Choroid plexus epithelial cell (primary cell): Measurements from ENCODE around the gene HAGHL.
A peak's percentile ranks its signal among the peaks of the same experiment; 100 is the strongest.

ENCODE experiments used
- DNase-seq: peaks from one replicate; pipeline ENCODE4 v3.0.0-alpha.2; 2010; ENCODE audit warnings: low read depth
- H3K4me3 ChIP-seq: 2 replicates; pipeline ENCODE4 v1.5.1; 2011; ENCODE audit warnings: low read depth, mild to moderate bottlenecking, control low read depth, low read length, moderate library complexity
- TF ChIP-seq, protein P1 (sequence below): conservative IDR thresholded peaks from 2 replicates; pipeline ENCODE4 v1.5.1; 2011; ENCODE audit warnings: low read depth, mild to moderate bottlenecking, control low read depth, inconsistent platforms, low read length, moderate library complexity

The HAGHL gene

DNA sequence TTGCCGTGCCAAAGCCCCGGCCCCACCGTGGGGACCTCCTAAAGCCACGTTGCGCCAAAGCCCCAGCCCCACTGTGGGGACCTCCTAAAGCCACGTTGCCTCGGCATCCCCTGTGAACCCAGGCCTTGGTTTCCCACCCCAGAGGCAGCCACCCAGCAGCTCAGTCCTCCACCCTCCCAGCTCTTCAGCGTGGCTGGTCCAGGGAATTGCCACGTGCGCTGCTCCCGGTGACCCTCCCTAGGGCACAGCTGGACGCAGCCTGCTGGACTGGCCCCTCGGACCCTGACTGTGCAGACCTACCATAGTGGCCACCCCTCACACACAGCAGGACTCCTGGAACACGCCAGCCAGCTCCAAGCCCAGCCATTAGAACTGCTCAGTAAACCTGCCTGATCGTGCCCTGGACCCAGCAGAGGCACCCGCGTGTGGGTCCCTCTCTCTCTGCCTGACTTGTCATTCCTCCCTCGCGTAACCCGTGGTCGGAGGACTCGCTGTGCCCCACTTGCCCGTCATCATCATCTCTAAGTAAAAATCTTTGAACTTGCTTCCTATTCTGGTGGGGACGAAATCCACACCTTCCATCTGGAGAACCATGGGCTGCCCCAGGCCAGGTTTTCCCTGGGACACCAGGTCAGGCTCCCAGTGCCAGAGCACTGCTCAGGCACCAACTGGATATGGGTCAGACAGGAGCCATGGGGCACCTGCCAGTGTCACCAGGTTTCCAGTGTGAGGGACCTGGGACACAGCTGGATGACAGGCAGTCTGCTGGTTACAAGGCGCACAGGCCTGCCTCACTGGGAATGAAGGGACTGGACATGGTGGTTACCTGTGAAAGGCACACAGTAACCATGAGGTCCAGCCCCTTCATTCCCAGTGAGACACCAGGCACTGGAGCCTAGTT, 8.3 kb downstream of the HAGHL start:
- no peak for DNase-seq
- no peak overlapping the region for H3K4me3 ChIP-seq
- TF ChIP-seq, protein P1, sequence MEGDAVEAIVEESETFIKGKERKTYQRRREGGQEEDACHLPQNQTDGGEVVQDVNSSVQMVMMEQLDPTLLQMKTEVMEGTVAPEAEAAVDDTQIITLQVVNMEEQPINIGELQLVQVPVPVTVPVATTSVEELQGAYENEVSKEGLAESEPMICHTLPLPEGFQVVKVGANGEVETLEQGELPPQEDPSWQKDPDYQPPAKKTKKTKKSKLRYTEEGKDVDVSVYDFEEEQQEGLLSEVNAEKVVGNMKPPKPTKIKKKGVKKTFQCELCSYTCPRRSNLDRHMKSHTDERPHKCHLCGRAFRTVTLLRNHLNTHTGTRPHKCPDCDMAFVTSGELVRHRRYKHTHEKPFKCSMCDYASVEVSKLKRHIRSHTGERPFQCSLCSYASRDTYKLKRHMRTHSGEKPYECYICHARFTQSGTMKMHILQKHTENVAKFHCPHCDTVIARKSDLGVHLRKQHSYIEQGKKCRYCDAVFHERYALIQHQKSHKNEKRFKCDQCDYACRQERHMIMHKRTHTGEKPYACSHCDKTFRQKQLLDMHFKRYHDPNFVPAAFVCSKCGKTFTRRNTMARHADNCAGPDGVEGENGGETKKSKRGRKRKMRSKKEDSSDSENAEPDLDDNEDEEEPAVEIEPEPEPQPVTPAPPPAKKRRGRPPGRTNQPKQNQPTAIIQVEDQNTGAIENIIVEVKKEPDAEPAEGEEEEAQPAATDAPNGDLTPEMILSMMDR = no peak

DNA sequence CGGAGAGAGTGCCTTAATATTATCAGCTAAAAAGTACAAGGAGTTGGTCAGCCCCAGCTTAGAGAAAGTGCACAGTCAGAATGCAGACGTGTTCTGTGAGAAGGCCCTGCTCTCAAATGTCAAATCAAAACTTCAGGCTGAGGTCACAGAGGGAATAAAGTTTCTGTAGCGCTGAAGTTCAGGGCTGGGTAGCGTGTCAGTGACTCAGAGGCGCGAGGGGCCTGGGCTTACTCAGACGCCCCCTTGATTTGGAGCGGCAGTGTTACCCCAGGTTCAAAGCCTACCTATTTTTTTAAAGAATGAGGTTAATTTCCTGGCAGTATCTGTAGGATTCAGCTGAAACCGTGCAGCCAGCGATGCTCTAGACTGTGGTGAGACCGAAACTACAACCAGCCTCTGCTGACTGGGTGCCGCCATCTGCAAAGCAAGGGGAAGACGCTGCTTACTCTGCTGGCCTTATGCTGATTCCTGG, 9.1 kb downstream of the HAGHL start:
- no peak for DNase-seq
- no peak overlapping the region for H3K4me3 ChIP-seq
- TF ChIP-seq, protein P1 = no peak

DNA sequence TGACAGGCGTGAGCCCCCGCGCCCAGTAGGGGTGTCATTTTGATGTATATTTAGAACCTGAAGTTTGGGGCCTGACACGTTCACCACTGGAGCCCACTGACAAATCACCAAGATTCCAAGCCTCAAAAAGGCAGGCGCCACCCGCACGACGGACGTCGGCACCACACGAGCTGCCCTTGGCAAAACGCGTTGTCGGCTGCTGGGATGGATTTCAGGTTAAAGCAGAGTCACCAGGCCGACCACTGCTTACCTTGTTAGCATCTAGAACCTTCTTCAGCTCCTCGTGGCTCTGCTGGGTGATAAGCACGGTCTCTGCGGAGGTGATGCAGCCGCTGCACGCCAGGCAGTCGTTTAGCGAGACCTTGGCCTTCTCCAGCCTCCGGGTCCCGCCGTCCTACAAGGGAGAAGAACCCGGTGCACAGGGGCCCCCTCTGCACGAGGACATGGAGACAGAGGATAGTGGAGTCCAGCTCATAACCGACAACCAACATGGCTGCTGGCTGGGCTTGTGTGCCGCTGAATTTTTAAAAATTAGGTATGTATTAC, 10.1 kb downstream of the HAGHL start:
- no peak for DNase-seq
- H3K4me3 ChIP-seq = no peak overlapping the region
- TF ChIP-seq, protein P1 = no peak

DNA sequence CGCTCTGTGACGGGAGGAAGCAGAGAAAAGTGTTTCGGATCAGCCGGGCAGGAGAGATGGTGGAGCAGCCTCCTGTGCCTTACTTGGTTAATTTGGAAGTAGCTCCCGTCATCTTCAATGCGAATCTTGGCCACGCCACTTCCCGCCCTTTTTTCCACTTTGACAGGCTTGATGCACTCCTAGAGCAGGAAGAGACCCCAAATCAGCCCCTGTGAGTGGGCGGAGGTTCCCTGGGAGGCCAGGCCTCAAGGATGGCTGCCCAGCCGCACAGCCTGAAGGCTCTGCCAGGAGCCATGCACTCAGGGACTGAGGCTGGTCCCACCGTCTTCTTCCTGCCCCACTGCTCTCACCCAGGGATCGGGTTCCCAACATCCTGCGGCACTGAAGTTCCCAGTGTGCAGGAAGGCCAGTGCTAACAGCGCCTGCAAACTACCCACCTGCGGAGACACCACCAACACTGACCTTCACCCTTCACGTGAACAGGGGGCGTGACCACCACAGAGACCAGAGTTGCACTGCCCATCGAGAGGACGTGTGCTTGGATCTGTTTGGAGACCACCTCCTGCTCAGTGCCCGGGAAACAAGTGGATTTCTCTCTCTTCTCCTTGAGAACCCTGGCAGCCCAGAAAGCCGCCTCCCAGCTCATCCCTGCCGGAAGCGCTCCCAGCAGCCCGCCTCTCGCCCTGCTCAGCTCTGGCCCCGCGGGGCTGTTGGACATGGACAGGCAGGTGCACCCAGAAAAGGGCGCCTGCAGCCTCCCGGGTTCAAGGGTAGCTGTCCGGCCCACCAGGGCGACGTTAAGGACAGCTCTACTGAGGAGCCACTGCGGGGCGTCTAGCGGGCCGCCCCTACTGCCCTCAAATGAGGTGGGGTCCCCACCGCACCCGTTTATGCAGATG, 12.9 kb downstream of the HAGHL start:
- no peak for DNase-seq
- H3K4me3 ChIP-seq = peak overlapping the region; percentile 83
- TF ChIP-seq, protein P1 = no peak

DNA sequence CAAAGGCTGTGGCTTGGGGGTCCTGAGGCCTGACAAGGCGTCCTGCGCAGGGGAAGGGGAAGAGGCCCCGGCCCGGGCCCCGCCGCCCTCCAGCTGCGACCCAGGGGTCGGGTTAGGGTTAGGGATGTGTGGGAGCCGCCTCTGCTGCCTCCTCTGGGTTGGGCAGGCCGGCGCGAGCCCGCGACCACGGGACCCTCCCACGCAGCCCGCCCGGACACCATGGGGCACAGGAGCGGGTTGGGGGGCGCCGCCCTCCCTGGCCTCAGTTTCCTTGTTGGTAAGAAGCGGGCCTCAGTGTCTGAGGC, 13.5 kb downstream of the HAGHL start:
- TF ChIP-seq, protein P1 = no peak
- peak overlapping the region; percentile 83 for H3K4me3 ChIP-seq
- no peak for DNase-seq

DNA sequence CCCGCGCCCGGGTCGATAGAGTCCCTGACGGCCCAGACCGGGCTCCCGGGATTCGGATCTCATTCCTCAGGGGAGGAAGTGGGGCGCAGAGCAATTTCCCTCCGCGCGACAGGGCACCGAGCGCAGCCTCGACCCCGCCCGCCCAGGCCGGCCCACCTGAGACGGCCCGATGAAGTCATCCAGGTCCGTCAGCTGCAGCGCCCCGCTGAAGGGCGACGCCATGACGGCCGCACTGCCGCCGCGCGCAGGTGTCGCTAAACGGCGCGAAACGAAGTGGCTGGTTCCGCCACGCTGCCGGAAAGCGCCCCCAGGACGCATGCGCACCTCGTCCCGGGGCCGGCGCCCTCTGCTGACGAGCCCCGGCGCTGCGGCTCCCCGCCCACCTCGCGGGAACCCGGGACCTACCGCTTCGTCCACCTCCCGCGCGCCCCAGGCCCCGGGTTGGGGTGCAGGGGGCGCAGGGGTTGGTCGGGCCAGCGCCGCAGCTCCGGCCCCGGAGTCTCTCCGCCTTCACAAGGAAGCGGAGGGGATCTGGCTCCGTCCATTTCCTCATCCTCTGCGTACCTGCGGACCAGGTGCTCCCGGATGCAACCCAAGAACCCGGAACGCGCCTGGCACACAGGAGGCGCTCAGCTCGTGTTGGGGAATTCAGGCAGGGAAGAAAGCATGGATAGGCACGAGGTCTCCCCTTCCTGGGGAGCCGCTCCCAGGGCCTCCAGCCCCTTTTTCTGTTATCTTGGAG, 14.0 kb downstream of the HAGHL start, which contains the start of gene CIAO3:
Gene CIAO3 (minus strand): TSS at position 234 of the 742 bp plus-strand sequence. CDS start 12 bp downstream, at position 222.
- H3K4me3 ChIP-seq = peak within 1 kb of the TSS; percentile 83
- TF ChIP-seq, protein P1 = peak; percentile 49
- peak; percentile 93 for DNase-seq
